Smooth muscle cell (in vitro differentiated cells): ENCODE data around the gene KIF20A. TPM values are rescaled to one million over a fixed set of nuclear protein-coding genes. Genes with fewer than 3 reads are reported as not detected.
A peak's percentile ranks its signal among the peaks of the same experiment; 100 is the strongest.

Experiments
- DNase-seq: peaks from one replicate; lab custom pipeline; 2025; ENCODE audit not compliant: unreplicated experiment; lab: John Stamatoyannopoulos, UW
- H2AFZ ChIP-seq: fragments of 200-600 bp; sonication (generic); 2 replicates; pipeline ENCODE4 v1.6.0; 2016; ENCODE audit warnings: antibody characterized with exemption, low read depth, mild to moderate bottlenecking
- H3F3A ChIP-seq: fragments of 200-600 bp; sonication (generic); 2 replicates; pipeline ENCODE4 v1.6.0; 2017; ENCODE audit warnings: antibody characterized with exemption, low read depth
- H3K27ac ChIP-seq: fragments of 200-600 bp; sonication (generic); 2 replicates; pipeline ENCODE4 v1.5.1; 2016; ENCODE audit warnings: low read depth, mild to moderate bottlenecking
- H3K27me3 ChIP-seq: fragments of 200-600 bp; sonication (generic); 2 replicates; pipeline ENCODE4 v1.6.1; 2016; ENCODE audit warnings: low read depth, mild to moderate bottlenecking
- H3K36me3 ChIP-seq: fragments of 200-600 bp; sonication (generic); 2 replicates; pipeline ENCODE4 v1.5.1; 2016; ENCODE audit warnings: low read depth
- H3K4me1 ChIP-seq: fragments of 200-600 bp; sonication (generic); 2 replicates; pipeline ENCODE4 v1.5.1; 2016; ENCODE audit warnings: low read depth
- H3K4me2 ChIP-seq: fragments of 200-600 bp; sonication (generic); 2 replicates; pipeline ENCODE4 v1.6.0; 2016; ENCODE audit warnings: mild to moderate bottlenecking
- H3K4me3 ChIP-seq: fragments of 200-600 bp; sonication (generic); 2 replicates; pipeline ENCODE4 v1.5.1; 2016; ENCODE audit warnings: mild to moderate bottlenecking
- H3K79me2 ChIP-seq: fragments of 200-600 bp; sonication (generic); 2 replicates; pipeline ENCODE4 v1.6.0; 2016; ENCODE audit warnings: low read depth, mild to moderate bottlenecking
- H3K9ac ChIP-seq: fragments of 200-600 bp; sonication (generic); 2 replicates; pipeline ENCODE4 v1.6.0; 2016; ENCODE audit warnings: low read depth
- H3K9me3 ChIP-seq: fragments of 200-600 bp; sonication (generic); replicated peaks from 2 replicates; pipeline ENCODE4 v1.5.1; 2016; ENCODE audit warnings: low read depth
- H4K20me1 ChIP-seq: fragments of 200-600 bp; sonication (generic); 2 replicates; pipeline ENCODE4 v1.6.0; 2016; ENCODE audit warnings: low read depth
- WGBS: methylation state at CpG from one replicate; pipeline ENCODE4 v1.1.7; 2016; ENCODE audit warnings: low lambda C conversion rate; 5-methylcytosine and 5-hydroxymethylcytosine counted together
- polyA plus RNA-seq: library from polyadenylated mRNA; unstranded; fragments of >200 nt; fragmentation: Nextera tagmentation; extraction: Ambion mirVana; gene quantifications from 2 replicates; pipeline ENCODE4 v1.2.1, GENCODE V29; 2016
- total RNA-seq: library from RNA; depleted of rRNA; stranded (reverse); fragments of >200 nt; gene quantifications from 2 replicates; pipeline ENCODE4 v1.2.3, GENCODE V29; 2014
- TF ChIP-seq, protein P1 (sequence below): fragments of 200-600 bp; sonication (generic); IDR thresholded peaks from 2 replicates; pipeline ENCODE4 v1.5.1; 2017; ENCODE audit warnings: borderline replicate concordance, mild to moderate bottlenecking, antibody characterized with exemption; ENCODE audit not compliant: insufficient read depth, poor library complexity, severe bottlenecking

Gene KIF20A
- total and polyA plus RNA-seq, 2 experiments from 2014 or later, result 9.4 to 10.7 TPM

DNA sequence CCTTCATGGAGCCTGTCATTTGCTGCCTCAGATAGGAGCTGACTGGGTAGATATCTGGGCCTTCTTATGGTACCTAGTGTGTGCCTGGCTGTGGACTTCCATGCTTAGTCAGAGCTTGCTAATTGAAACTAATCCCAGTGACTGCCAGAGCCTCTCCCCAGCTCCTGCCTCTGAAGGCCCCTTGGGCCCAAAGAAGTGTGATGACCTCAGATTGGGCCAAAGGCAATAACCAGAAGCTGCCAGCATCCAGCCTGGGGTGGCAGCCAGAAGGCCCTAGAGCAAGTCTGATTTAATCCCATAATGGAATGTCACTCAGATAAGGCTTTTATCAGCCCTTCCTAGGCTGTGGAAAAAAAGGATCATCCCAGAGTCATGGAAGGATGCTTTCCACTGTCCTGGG, 51.3 kb downstream of the KIF20A start:
- Histone ChIP-seq H3K4me3 (no peak overlapping the region), H3K36me3 (no peaks in the 10 kb centered on the region), H3K27ac (peak overlapping the region; percentile 95), H3F3A (peaks cover 8% of the 10 kb centered on the region), H4K20me1 (no peaks in the 10 kb centered on the region), H3K9ac (no peak overlapping the region), H2AFZ (no peak overlapping the region), H3K9me3 (no peaks in the 10 kb centered on the region), H3K4me1 (no peaks in the 10 kb centered on the region), H3K79me2 (no peaks in the 10 kb centered on the region), H3K4me2 (peak overlapping the region; percentile 37), H3K27me3 (no peaks in the 10 kb centered on the region)
- TF ChIP-seq, protein P1, sequence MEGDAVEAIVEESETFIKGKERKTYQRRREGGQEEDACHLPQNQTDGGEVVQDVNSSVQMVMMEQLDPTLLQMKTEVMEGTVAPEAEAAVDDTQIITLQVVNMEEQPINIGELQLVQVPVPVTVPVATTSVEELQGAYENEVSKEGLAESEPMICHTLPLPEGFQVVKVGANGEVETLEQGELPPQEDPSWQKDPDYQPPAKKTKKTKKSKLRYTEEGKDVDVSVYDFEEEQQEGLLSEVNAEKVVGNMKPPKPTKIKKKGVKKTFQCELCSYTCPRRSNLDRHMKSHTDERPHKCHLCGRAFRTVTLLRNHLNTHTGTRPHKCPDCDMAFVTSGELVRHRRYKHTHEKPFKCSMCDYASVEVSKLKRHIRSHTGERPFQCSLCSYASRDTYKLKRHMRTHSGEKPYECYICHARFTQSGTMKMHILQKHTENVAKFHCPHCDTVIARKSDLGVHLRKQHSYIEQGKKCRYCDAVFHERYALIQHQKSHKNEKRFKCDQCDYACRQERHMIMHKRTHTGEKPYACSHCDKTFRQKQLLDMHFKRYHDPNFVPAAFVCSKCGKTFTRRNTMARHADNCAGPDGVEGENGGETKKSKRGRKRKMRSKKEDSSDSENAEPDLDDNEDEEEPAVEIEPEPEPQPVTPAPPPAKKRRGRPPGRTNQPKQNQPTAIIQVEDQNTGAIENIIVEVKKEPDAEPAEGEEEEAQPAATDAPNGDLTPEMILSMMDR, result no peak
- DNase-seq, result no peak

DNA sequence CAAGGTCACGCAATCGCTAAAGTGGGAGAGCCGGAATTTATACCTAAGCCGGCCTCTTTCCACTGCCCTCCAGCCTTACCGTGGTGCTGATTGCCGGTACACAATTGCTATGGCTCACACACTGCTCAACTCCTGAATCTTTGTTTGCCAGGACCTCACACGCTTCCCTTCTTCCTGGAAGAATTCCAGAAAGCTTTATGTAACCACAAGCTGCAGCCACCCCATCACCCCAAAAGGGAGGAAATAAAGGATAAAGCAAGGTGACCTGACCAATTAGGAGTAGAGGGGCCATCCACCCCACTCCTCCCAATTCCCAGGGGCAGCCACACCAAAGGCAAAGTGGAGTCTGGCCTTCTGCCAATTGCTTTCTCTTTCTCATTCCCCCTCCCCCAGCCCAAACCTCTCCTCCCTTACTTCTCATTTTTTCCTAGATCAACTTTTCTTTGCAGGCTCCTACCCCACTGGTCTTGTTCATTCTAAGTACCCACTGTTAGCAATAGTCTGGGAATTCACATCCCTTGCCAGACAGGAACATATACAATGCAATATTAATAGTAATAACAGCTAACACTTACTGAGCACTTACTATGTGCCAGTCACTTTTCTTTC, 52.2 kb downstream of the KIF20A start:
- Histone ChIP-seq H3K4me2 (peak overlapping the region; percentile 41), H3K9me3 (no peaks in the 10 kb centered on the region), H4K20me1 (no peaks in the 10 kb centered on the region), H3K4me1 (no peaks in the 10 kb centered on the region), H3F3A (peaks cover 8% of the 10 kb centered on the region), H2AFZ (no peak overlapping the region), H3K36me3 (no peaks in the 10 kb centered on the region), H3K27me3 (no peaks in the 10 kb centered on the region), H3K79me2 (no peaks in the 10 kb centered on the region), H3K27ac (peak overlapping the region; percentile 95), H3K9ac (peak overlapping the region; percentile 79), H3K4me3 (no peak overlapping the region)
- WGBS, result 50% methylated on average over 7 of the region's 7 CpGs
- TF ChIP-seq, protein P1, result no peak
- DNase-seq, result no peak

DNA sequence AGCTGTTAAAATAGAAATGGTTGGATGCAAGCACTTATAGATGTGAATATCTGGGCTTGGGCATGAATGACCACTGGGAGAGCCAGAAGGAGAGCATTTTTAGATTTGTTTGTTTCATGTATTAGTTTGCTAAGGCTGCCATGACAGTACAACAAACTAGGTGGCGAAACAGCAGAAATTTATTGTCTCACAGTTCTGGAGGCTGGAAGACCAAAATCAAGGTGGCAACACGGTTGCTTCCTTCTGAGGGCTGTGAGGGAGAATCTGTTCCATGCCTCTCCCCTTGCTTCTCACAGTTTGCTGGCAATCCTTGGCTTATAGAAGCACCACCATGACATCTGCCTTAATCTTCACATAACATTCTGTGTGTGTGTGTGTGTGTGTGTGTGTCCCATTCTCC, 54.4 kb downstream of the KIF20A start:
- Histone ChIP-seq H3K36me3 (no peaks in the 10 kb centered on the region), H3K79me2 (no peaks in the 10 kb centered on the region), H3F3A (peaks cover 8% of the 10 kb centered on the region), H3K9ac (no peak overlapping the region), H3K4me3 (no peak overlapping the region), H2AFZ (peak overlapping the region; percentile 12), H3K27me3 (no peaks in the 10 kb centered on the region), H3K4me1 (no peaks in the 10 kb centered on the region), H4K20me1 (no peaks in the 10 kb centered on the region), H3K9me3 (no peaks in the 10 kb centered on the region), H3K27ac (no peak overlapping the region), H3K4me2 (no peak overlapping the region)
- 86% methylated on average over 2 of the region's 2 CpGs for whole genome bisulfite sequencing
- TF ChIP-seq, protein P1, result no peak
- DNase-seq, result no peak

DNA sequence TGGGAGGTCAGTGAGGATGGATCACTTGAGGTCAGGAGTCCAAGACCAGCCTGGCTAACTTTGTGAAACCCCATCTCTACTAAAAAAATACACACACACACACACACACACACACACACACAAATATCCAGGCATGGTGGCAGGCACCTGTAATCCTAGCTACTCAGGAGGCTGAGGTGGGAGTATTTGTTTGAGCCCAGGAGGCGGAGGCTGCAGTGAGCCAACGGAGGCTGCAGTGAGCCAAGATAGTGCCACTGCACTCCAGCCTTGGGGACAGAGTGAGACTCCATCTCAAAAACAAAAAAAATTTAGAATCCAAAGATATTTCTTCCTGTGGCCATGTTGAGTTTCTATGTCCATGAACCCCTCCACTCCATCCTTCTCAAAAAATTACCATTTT, 55.7 kb downstream of the KIF20A start:
- no peak for DNase-seq
- H3K9ac ChIP-seq, result no peak overlapping the region
- H3K4me1 ChIP-seq, result no peaks in the 10 kb centered on the region
- no peaks in the 10 kb centered on the region for H3K36me3 ChIP-seq
- no peaks in the 10 kb centered on the region for H3K9me3 ChIP-seq
- no peak overlapping the region for H2AFZ ChIP-seq
- no peaks in the 10 kb centered on the region for H3K27me3 ChIP-seq
- TF ChIP-seq, protein P1, result no peak
- whole genome bisulfite sequencing, result 90% methylated on average over 2 of the region's 2 CpGs
- no peak overlapping the region for H3K4me2 ChIP-seq
- no peak overlapping the region for H3K27ac ChIP-seq
- peaks cover 8% of the 10 kb centered on the region for H3F3A ChIP-seq
- H4K20me1 ChIP-seq, result no peaks in the 10 kb centered on the region
- no peaks in the 10 kb centered on the region for H3K79me2 ChIP-seq
- H3K4me3 ChIP-seq, result no peak overlapping the region

Other genes starting within 250 kb of the KIF20A start
- 15.1 and 22.9 TPM in 2 replicates for gene FAM13B, start 146.0 kb upstream of the KIF20A start, total RNA-seq
- gene FAM13B, start 146.0 kb upstream of the KIF20A start, polyA plus RNA-seq, result 3.8 and 10.9 TPM in 2 replicates
- not detected in 2 replicates for gene WNT8A, start 95.1 kb upstream of the KIF20A start, total RNA-seq
- gene WNT8A, start 95.1 kb upstream of the KIF20A start, polyA plus RNA-seq, result not detected in 2 replicates
- 0.67 and 2.7 TPM in 2 replicates for gene NME5, start 39.7 kb upstream of the KIF20A start, total RNA-seq
- gene NME5, start 39.7 kb upstream of the KIF20A start, polyA plus RNA-seq, result 1.2 and 2.1 TPM in 2 replicates
- gene BRD8, start 482 bp upstream of the KIF20A start, total RNA-seq, result 24.2 and 25.1 TPM in 2 replicates
- 34.3 and 41.2 TPM in 2 replicates for gene BRD8, start 482 bp upstream of the KIF20A start, polyA plus RNA-seq
- 37.2 and 61.0 TPM in 2 replicates for gene CDC23, start 34.2 kb downstream of the KIF20A start, total RNA-seq
- 39.5 and 43.5 TPM in 2 replicates for gene CDC23, start 34.2 kb downstream of the KIF20A start, polyA plus RNA-seq
- gene GFRA3, start 95.5 kb downstream of the KIF20A start, total RNA-seq, result 0.36 TPM in 1 of 2 replicates, not detected in the other
- gene GFRA3, start 95.5 kb downstream of the KIF20A start, polyA plus RNA-seq, result 0.09 and 2.7 TPM in 2 replicates
- gene CDC25C, start 152.7 kb downstream of the KIF20A start, total RNA-seq, result 2.6 and 4.3 TPM in 2 replicates
- 1.7 and 3.0 TPM in 2 replicates for gene CDC25C, start 152.7 kb downstream of the KIF20A start, polyA plus RNA-seq
- gene FAM53C, start 159.2 kb downstream of the KIF20A start, total RNA-seq, result 34.8 and 48.1 TPM in 2 replicates
- 44.5 and 45.1 TPM in 2 replicates for gene FAM53C, start 159.2 kb downstream of the KIF20A start, polyA plus RNA-seq
- 43.1 and 54.3 TPM in 2 replicates for gene KDM3B, start 173.6 kb downstream of the KIF20A start, total RNA-seq
- gene KDM3B, start 173.6 kb downstream of the KIF20A start, polyA plus RNA-seq, result 16.5 and 17.9 TPM in 2 replicates